HepG2 (cell line): Measurements from ENCODE around the gene PRKAR1B.

Experiments
- CBFB ChIP-seq: sonication (generic); formaldehyde crosslinking; IDR thresholded peaks from 2 replicates; pipeline ENCODE4 v1.4.0; 2020; ENCODE audit warnings: missing genetic modification reagents
- GABPA ChIP-seq, 2 experiments: IDR thresholded peaks; 2 replicates each; pipeline ENCODE4 v1.6.1; 2011 to 2016; ENCODE audit warnings: low read depth in 2 of 2, low read length in 1 of 2, missing biosample characterization in 1 of 2, missing genetic modification characterization in 1 of 2
- ZBTB2 ChIP-seq: sonication (generic); formaldehyde crosslinking; IDR thresholded peaks from 2 replicates; pipeline ENCODE4 v1.8.0; 2022; ENCODE audit warnings: low read depth, missing genetic modification reagents
- ZFX ChIP-seq: sonication (generic); formaldehyde crosslinking; IDR thresholded peaks from 2 replicates; pipeline ENCODE4 v1.4.0; 2020; ENCODE audit warnings: mild to moderate bottlenecking, low read depth, missing genetic modification reagents, moderate library complexity
- ZNF704 ChIP-seq: sonication (generic); formaldehyde crosslinking; IDR thresholded peaks from 2 replicates; pipeline ENCODE4 v1.8.1; 2023; ENCODE audit warnings: mild to moderate bottlenecking, inconsistent platforms, moderate library complexity, missing genetic modification reagents, borderline replicate concordance
- TF ChIP-seq, protein P1 (sequence below): sonication (generic); formaldehyde crosslinking; IDR thresholded peaks from 2 replicates; pipeline ENCODE4 v1.4.0; 2020; ENCODE audit warnings: missing genetic modification reagents

DNA sequence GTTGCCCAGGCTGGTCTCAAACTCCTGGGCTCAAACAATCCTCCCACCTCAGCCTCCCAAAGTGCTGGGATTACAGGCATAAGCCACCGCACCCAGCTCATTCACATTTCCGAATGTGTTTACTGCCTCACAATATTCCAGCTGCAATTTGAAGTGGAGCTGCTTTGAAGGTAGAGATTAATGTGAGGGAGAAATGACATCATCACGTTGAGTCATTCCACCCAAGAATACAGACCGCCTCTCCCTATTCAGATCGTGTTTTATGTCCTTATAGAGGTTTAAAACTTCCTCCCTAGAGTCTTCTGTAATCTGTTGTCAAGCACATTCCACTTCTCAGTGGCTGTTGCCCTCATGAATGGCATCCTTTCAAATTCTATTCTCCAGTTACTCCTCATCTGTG, 107.0 kb downstream of the PRKAR1B start:
- TF ChIP-seq, protein P1, sequence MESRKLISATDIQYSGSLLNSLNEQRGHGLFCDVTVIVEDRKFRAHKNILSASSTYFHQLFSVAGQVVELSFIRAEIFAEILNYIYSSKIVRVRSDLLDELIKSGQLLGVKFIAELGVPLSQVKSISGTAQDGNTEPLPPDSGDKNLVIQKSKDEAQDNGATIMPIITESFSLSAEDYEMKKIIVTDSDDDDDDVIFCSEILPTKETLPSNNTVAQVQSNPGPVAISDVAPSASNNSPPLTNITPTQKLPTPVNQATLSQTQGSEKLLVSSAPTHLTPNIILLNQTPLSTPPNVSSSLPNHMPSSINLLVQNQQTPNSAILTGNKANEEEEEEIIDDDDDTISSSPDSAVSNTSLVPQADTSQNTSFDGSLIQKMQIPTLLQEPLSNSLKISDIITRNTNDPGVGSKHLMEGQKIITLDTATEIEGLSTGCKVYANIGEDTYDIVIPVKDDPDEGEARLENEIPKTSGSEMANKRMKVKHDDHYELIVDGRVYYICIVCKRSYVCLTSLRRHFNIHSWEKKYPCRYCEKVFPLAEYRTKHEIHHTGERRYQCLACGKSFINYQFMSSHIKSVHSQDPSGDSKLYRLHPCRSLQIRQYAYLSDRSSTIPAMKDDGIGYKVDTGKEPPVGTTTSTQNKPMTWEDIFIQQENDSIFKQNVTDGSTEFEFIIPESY (CRISPR knock-in tag) = no peak
- no peak for TF ChIP-seq ZBTB2 (CRISPR knock-in tag)
- TF ChIP-seq ZNF704 = no peak
- no peak for TF ChIP-seq CBFB
- TF ChIP-seq ZFX (CRISPR knock-in tag) = no peak
- no peak for TF ChIP-seq GABPA (IDR thresholded peaks at IDR 0.05; ENCODE audit: low read depth, low read length)
- TF ChIP-seq GABPA (CRISPR knock-in tag; IDR thresholded peaks at IDR 0.05; ENCODE audit: low read depth) = no peak
